MM.1S (cell line): ENCODE measurements around the gene PHACTR1.

Experiments used
- DNase-seq: peaks from one replicate; pipeline ENCODE4 v3.0.0-alpha.2; 2015
- H2AFZ ChIP-seq: fragments of 300-600 bp; sonication (generic); 2 replicates; pipeline ENCODE4 v1.6.0; 2016; ENCODE audit warnings: antibody characterized with exemption, low read length
- H3F3A ChIP-seq: fragments of 300-600 bp; sonication (generic); 2 replicates; pipeline ENCODE4 v1.6.1; 2016; ENCODE audit warnings: mild to moderate bottlenecking, antibody characterized with exemption, low read length, moderate library complexity, mixed read lengths; ENCODE audit not compliant: insufficient read depth
- H3K27ac ChIP-seq: fragments of 300-600 bp; sonication (generic); 2 replicates; pipeline ENCODE4 v1.5.1; 2016; ENCODE audit warnings: mild to moderate bottlenecking, low read length
- H3K27me3 ChIP-seq: fragments of 300-600 bp; sonication (generic); replicated peaks from 2 replicates; pipeline ENCODE4 v1.6.0; 2016; ENCODE audit warnings: low read length; ENCODE audit not compliant: insufficient read depth
- H3K36me3 ChIP-seq: fragments of 300-600 bp; sonication (generic); replicated peaks from 2 replicates; pipeline ENCODE4 v1.6.1; 2016; ENCODE audit warnings: mild to moderate bottlenecking, low read length, mixed read lengths; ENCODE audit not compliant: insufficient read depth
- H3K4me1 ChIP-seq: fragments of 300-600 bp; sonication (generic); 2 replicates; pipeline ENCODE4 v1.6.1; 2016; ENCODE audit warnings: low read length, mixed read lengths
- H3K4me2 ChIP-seq: fragments of 300-600 bp; sonication (generic); 2 replicates; pipeline ENCODE4 v1.6.0; 2016; ENCODE audit warnings: low read depth, low read length
- H3K4me3 ChIP-seq: fragments of 300-600 bp; sonication (generic); 2 replicates; pipeline ENCODE4 v1.5.1; 2016; ENCODE audit warnings: low read length, mixed read lengths
- H3K79me2 ChIP-seq: fragments of 300-600 bp; sonication (generic); 2 replicates; pipeline ENCODE4 v1.6.1; 2016; ENCODE audit warnings: mixed run types, low read length, mixed read lengths
- H3K9ac ChIP-seq: fragments of 300-600 bp; sonication (generic); 2 replicates; pipeline ENCODE4 v1.6.1; 2016; ENCODE audit warnings: low read length, mixed read lengths
- H3K9me2 ChIP-seq: fragments of 300-600 bp; sonication (generic); replicated peaks from 2 replicates; pipeline ENCODE4 v1.6.1; 2016; ENCODE audit warnings: mild to moderate bottlenecking, low read length, mixed read lengths; ENCODE audit not compliant: insufficient read depth
- H3K9me3 ChIP-seq: fragments of 300-600 bp; sonication (generic); replicated peaks from 2 replicates; pipeline ENCODE4 v1.6.1; 2016; ENCODE audit warnings: mild to moderate bottlenecking, low read length, mixed read lengths; ENCODE audit not compliant: insufficient read depth
- H4K20me1 ChIP-seq: fragments of 300-600 bp; sonication (generic); 2 replicates; pipeline ENCODE4 v1.6.1; 2016; ENCODE audit warnings: mild to moderate bottlenecking, low read length, moderate library complexity, mixed read lengths; ENCODE audit not compliant: insufficient read depth
- CTCF ChIP-seq: fragments of 300-600 bp; sonication (generic); IDR thresholded peaks from 2 replicates; pipeline ENCODE4 v1.5.1; 2016; ENCODE audit warnings: antibody characterized with exemption, low read length, mixed read lengths
- EZH2 ChIP-seq: fragments of 300-600 bp; sonication (generic); optimal IDR thresholded peaks from 2 replicates; pipeline ENCODE3; 2017; ENCODE audit warnings: low read depth, mild to moderate bottlenecking, antibody characterized with exemption, low read length, mixed read lengths
- EZH2phosphoT487 ChIP-seq: fragments of 300-600 bp; sonication (generic); IDR thresholded peaks from 2 replicates; pipeline ENCODE4 v1.6.1; 2018; ENCODE audit warnings: antibody characterized with exemption, low read length

PHACTR1 gene

GRCh38 chr6:12841619-12842018 lies 125.1 kb downstream of the PHACTR1 start:
- no peak overlapping the region for H3K27ac ChIP-seq
- H2AFZ ChIP-seq, result no peak overlapping the region
- no peaks in the 10 kb centered on the region; the same call in 1 of the 2 replicates for H3F3A ChIP-seq
- no peaks in the 10 kb centered on the region for H4K20me1 ChIP-seq
- no peak overlapping the region for H3K4me3 ChIP-seq
- H3K9me2 ChIP-seq, result no peaks in the 10 kb centered on the region
- no peak for TF ChIP-seq EZH2phosphoT487
- no peak for TF ChIP-seq CTCF
- TF ChIP-seq EZH2, result no peak
- peaks cover 4% of the 10 kb centered on the region for H3K4me1 ChIP-seq
- no peak overlapping the region for H3K9ac ChIP-seq
- no peak for DNase-seq
- no peak overlapping the region for H3K4me2 ChIP-seq
- H3K79me2 ChIP-seq, result no peaks in the 10 kb centered on the region
- no peaks in the 10 kb centered on the region for H3K36me3 ChIP-seq
- H3K9me3 ChIP-seq, result no peaks in the 10 kb centered on the region
- no peaks in the 10 kb centered on the region for H3K27me3 ChIP-seq

GRCh38 chr6:12842114-12842513 lies 125.5 kb downstream of the PHACTR1 start:
- Histone ChIP-seq H3F3A (no peaks in the 10 kb centered on the region), H3K4me3 (no peak overlapping the region), H3K36me3 (no peaks in the 10 kb centered on the region), H3K9me2 (no peaks in the 10 kb centered on the region), H3K9me3 (no peaks in the 10 kb centered on the region), H3K27me3 (no peaks in the 10 kb centered on the region), H3K9ac (no peak overlapping the region), H3K4me1 (no peaks in the 10 kb centered on the region), H2AFZ (no peak overlapping the region), H3K79me2 (no peaks in the 10 kb centered on the region), H4K20me1 (no peaks in the 10 kb centered on the region), H3K4me2 (no peak overlapping the region), H3K27ac (no peak overlapping the region)
- DNase-seq, result no peak
- TF ChIP-seq CTCF (no peak), EZH2phosphoT487 (no peak), EZH2 (no peak)

DNA sequence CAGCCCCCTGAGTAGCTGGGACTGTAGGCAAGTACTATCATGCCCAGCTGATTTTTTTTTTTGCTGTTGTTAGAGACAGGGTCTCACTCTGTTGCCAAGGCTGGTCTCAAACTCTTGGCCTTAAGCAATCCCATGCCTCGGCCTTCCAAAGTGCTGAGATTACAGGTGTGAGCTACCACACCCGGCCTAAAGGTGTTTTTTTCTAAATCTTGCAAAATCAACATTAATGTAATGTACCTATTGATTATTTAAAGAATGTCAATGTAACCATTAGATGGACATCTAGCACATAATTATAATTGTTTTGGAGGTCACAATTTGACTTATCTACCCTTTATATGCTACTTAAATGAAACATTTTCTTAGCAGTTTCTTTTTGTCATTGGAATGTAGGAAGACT lies 126.1 kb downstream of the PHACTR1 start:
- Histone ChIP-seq H3K4me1 (no peaks in the 10 kb centered on the region), H3K27me3 (no peaks in the 10 kb centered on the region), H2AFZ (no peak overlapping the region), H3K36me3 (no peaks in the 10 kb centered on the region), H3K4me3 (no peak overlapping the region), H3K79me2 (no peaks in the 10 kb centered on the region), H3K27ac (no peak overlapping the region), H3K4me2 (no peak overlapping the region), H3K9ac (no peak overlapping the region), H3K9me3 (no peaks in the 10 kb centered on the region), H3F3A (no peaks in the 10 kb centered on the region), H4K20me1 (no peaks in the 10 kb centered on the region), H3K9me2 (no peaks in the 10 kb centered on the region)
- TF ChIP-seq EZH2phosphoT487 (no peak), CTCF (no peak), EZH2 (no peak)
- no peak for DNase-seq
